HCT116 (cell line): ENCODE results near the gene ZNHIT1.

Experiments used
- CTCF ChIP-seq, 3 experiments: fragments of 200-600 bp in 1 of 3; sonication (generic) in 1 of 3; IDR thresholded peaks in 2 of 3; conservative IDR thresholded peaks in 1 of 3; 2 replicates each; pipeline ENCODE4 v1.5.1; 2012 to 2017; ENCODE audit warnings: low read depth in 2 of 3, low read length in 2 of 3, antibody characterized with exemption in 1 of 3, borderline replicate concordance in 1 of 3, control low read depth in 1 of 3, mild to moderate bottlenecking in 1 of 3, mixed read lengths in 1 of 3, mixed run types in 1 of 3, moderate library complexity in 1 of 3; ENCODE audit not compliant: insufficient read depth in 1 of 3
- EZH2 ChIP-seq: fragments of 200-600 bp; sonication (generic); IDR thresholded peaks from 2 replicates; pipeline ENCODE4 v1.6.1; 2017; ENCODE audit warnings: antibody characterized with exemption, mixed run types
- EZH2phosphoT487 ChIP-seq: fragments of 200-600 bp; IDR thresholded peaks from 2 replicates; pipeline ENCODE4 v1.6.1; 2018; ENCODE audit warnings: antibody characterized with exemption, borderline replicate concordance
- MAX ChIP-seq: IDR thresholded peaks from 2 replicates; pipeline ENCODE4 v1.6.1; 2012
- POLR2A ChIP-seq: IDR thresholded peaks from 2 replicates; pipeline ENCODE4 v1.7.0; 2011; ENCODE audit warnings: borderline replicate concordance; ENCODE audit not compliant: insufficient read depth, insufficient read length; ENCODE audit errors: extremely low read depth
- POLR2AphosphoS5 ChIP-seq: IDR thresholded peaks from 2 replicates; pipeline ENCODE4 v1.6.1; 2011; ENCODE audit warnings: mild to moderate bottlenecking, low read depth, low read length, moderate library complexity
- RAD21 ChIP-seq: IDR thresholded peaks from 2 replicates; pipeline ENCODE4 v1.6.1; 2012; ENCODE audit warnings: low read depth, mild to moderate bottlenecking
- SRF ChIP-seq: IDR thresholded peaks from 2 replicates; pipeline ENCODE4 v1.6.1; 2012; ENCODE audit warnings: low read depth
- ZNF274 ChIP-seq: fragments of 200-500 bp; sonication (Bioruptor generic); IDR thresholded peaks from 2 replicates; pipeline ENCODE4 v1.6.1; 2014; ENCODE audit warnings: mild to moderate bottlenecking, low read depth, low read length, inconsistent platforms

- no peak for TF ChIP-seq CTCF (IDR thresholded peaks at IDR 0.05 in 2 of 3, conservative IDR thresholded peaks at IDR 0.05 in 1 of 3; ENCODE audit: borderline replicate concordance in 1 of 3, insufficient read depth in 1 of 3, low read depth in 2 of 3, low read length in 2 of 3)
- TF ChIP-seq EZH2: no peak
- no peak for TF ChIP-seq MAX
- TF ChIP-seq POLR2AphosphoS5: no peak
- TF ChIP-seq POLR2A: no peak
- no peak for TF ChIP-seq SRF
- TF ChIP-seq RAD21: no peak
- TF ChIP-seq EZH2phosphoT487: no peak
- TF ChIP-seq ZNF274: no peak
Observed at GRCh38 chr7:101236292-101236835, 18.4 kb downstream of the ZNHIT1 start.
